Rectal smooth muscle tissue (tissue), 1 donor: ENCODE measurements around the gene TMEM256.
A peak's percentile ranks its signal among the peaks of the same experiment; 100 is the strongest.

Source experiments
- H3K27ac ChIP-seq: one replicate; pipeline ENCODE4 v1.7.0; 2013; ENCODE audit warnings: low read depth, low read length, inconsistent platforms
- H3K27me3 ChIP-seq: one replicate; pipeline ENCODE4 v1.7.0; 2013; ENCODE audit warnings: low read length; ENCODE audit not compliant: control insufficient read depth, insufficient read depth
- H3K36me3 ChIP-seq: one replicate; pipeline ENCODE4 v1.7.0; 2013; ENCODE audit warnings: low read length; ENCODE audit not compliant: control insufficient read depth, insufficient read depth
- H3K4me1 ChIP-seq: one replicate; pipeline ENCODE4 v1.7.0; 2013; ENCODE audit warnings: low read length; ENCODE audit not compliant: control insufficient read depth, insufficient read depth
- H3K4me3 ChIP-seq: one replicate; pipeline ENCODE4 v1.7.0; 2013; ENCODE audit warnings: low read length
- H3K9ac ChIP-seq: one replicate; pipeline ENCODE4 v1.7.0; 2013; ENCODE audit warnings: low read length

TMEM256 gene

GRCh38 chr17:7403043-7403726 is 712 bp downstream of the TMEM256 start:
- H3K27me3 ChIP-seq, result peaks cover 2% of the 10 kb centered on the region
- peak overlapping the region; percentile 75 for H3K9ac ChIP-seq
- H3K4me1 ChIP-seq, result peaks cover 12% of the 10 kb centered on the region
- H3K36me3 ChIP-seq, result no peaks in the 10 kb centered on the region
- peak overlapping the region; percentile 87 for H3K4me3 ChIP-seq
- H3K27ac ChIP-seq, result peak overlapping the region; percentile 90

DNA sequence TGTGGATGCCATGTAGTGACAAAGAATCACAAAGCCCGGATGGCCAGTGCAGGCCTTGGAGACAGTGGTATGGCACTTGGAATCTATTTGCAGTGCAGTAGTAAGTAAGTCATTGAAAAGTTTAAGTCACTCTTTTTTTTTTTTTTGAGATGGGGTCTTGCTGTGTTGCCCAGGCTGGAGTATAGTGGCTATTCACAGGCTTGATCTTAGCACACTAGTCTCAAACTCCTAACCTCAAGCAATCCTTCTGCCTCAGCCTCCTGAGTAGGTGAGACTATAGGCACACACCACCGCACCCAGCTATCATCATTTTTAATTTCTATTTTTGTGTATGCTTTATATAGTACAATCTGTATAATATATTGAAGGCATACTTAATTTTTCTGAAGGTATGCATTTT is 5.3 kb downstream of the TMEM256 start:
- no peaks in the 10 kb centered on the region for H3K36me3 ChIP-seq
- H3K4me3 ChIP-seq, result no peak overlapping the region
- peaks cover 7% of the 10 kb centered on the region for H3K4me1 ChIP-seq
- H3K27me3 ChIP-seq, result no peaks in the 10 kb centered on the region
- H3K27ac ChIP-seq, result no peak overlapping the region
- no peak overlapping the region for H3K9ac ChIP-seq

- no peak overlapping the region for H3K4me3 ChIP-seq
- no peak overlapping the region for H3K27ac ChIP-seq
- H3K27me3 ChIP-seq, result no peaks in the 10 kb centered on the region
- no peak overlapping the region for H3K9ac ChIP-seq
- H3K36me3 ChIP-seq, result peaks cover 3% of the 10 kb centered on the region
- no peaks in the 10 kb centered on the region for H3K4me1 ChIP-seq
These were observed 7.8 kb downstream of the TMEM256 start for GRCh38 chr17:7396147-7396546.

DNA sequence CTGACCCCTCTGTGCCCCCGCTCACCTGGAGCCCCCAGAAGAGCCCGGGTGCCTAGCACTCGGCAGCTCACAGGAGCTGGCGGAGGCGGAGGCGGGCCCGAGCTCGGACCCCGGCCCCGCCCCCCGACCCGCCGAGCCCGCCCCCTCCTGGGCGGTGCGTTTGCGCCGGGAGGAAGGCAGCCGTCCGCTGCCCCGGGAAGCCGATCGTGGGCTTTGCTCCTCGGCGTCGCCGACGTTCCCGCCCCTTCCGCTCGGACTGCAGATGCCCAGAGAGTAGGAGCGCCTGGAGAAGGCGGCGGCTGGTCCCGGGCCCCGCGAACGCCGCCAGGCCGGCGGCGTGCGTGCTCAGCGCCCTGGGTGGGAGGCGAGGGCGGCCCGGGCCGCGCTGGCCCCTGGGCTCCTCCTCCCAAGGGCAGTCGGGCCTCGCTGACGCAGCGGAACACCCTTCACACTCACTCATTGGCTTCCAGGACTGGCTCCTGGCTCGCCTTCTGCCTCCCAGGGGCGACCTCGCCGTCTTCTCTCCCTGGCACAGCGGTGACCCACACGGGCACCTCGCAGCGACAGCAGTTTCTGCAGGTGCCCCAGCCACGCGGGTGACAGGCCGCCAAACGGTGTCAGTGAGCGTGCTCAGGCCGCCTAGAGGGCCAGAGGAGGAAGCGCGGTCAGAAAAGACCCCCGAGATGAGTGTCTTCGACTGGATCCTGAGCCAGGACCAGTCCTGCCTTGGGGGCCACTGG is 9.3 kb downstream of the TMEM256 start, which contains the start of gene PLSCR3:
Gene PLSCR3 (minus strand): TSS at position 74 of the 740 bp plus-strand sequence. CDS start 415 bp downstream, outside the sequence.
- Histone ChIP-seq H3K4me1 (no peaks in the 10 kb centered on the region), H3K27ac (peak within 1 kb of the TSS; percentile 86), H3K4me3 (peak within 1 kb of the TSS; percentile 83)

GRCh38 chr17:7393613-7394451 is 10.1 kb downstream of the TMEM256 start:
- no peaks in the 10 kb centered on the region for H3K4me1 ChIP-seq
- H3K27me3 ChIP-seq, result no peaks in the 10 kb centered on the region
- H3K27ac ChIP-seq, result peak overlapping the region; percentile 86
- H3K36me3 ChIP-seq, result peaks cover 10% of the 10 kb centered on the region
- H3K4me3 ChIP-seq, result peak overlapping the region; percentile 83
- H3K9ac ChIP-seq, result peak overlapping the region; percentile 54

More for the DNA sequence above, 9.3 kb downstream of the TMEM256 start, which contains the start of gene PLSCR3:
- Histone ChIP-seq H3K27me3 (no peaks in the 10 kb centered on the region), H3K9ac (peak within 1 kb of the TSS; percentile 88), H3K36me3 (peaks cover 5% of the 10 kb centered on the region)

DNA sequence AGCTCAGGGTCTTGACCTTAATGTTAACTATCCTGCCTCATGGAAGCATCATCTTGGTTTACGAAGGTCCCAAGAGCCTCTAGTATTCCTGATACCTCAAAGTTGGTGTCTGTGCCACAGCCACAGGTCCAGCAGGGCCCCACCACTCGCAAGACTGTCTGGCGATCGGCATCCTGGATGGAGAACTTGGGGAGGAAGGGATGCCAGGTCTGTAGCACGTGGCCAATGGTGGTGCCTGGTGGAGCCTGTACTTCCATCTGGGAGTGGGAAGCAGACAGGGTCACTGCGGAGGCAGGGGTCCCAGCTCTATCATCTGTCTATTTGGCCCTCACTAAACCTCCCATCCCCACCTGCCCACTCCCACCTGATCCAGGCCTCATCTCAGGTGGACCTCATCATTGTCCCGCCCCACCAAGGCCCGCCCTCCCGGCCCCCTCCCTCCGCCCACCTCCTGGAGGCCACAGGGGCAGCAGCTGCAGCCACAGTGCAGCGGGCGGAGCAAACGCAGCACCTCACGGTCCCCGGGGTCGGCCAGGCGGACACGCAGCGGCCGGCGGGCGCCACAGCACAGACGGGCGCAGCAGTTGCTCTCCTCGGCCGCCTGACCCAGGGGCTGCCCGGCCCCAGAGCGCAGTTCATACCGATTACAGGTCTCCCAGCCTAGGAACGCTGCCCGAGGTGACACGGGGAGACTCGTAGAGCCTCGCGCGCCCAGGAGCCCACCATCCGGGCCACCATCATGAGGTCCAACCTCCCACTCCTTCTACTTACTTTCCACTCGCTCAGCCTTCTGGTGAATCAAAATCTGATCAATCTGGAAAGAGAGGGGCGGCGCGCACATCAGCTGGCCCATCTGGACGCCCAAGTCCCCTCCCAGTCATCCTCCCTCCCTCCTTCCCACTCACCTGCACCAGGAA is 10.9 kb downstream of the TMEM256 start:
- Histone ChIP-seq H3K4me1 (no peaks in the 10 kb centered on the region), H3K36me3 (peaks cover 10% of the 10 kb centered on the region), H3K27ac (no peak overlapping the region), H3K4me3 (peak overlapping the region; percentile 83), H3K9ac (no peak overlapping the region), H3K27me3 (no peaks in the 10 kb centered on the region)

GRCh38 chr17:7391307-7391706 is 12.6 kb downstream of the TMEM256 start:
- Histone ChIP-seq H3K4me1 (no peaks in the 10 kb centered on the region), H3K27me3 (no peaks in the 10 kb centered on the region), H3K27ac (no peak overlapping the region), H3K4me3 (no peak overlapping the region), H3K36me3 (peaks cover 10% of the 10 kb centered on the region), H3K9ac (no peak overlapping the region)

GRCh38 chr17:7389924-7390910 is 13.7 kb downstream of the TMEM256 start:
- no peaks in the 10 kb centered on the region for H3K4me1 ChIP-seq
- H3K27me3 ChIP-seq, result no peaks in the 10 kb centered on the region
- H3K4me3 ChIP-seq, result no peak overlapping the region
- no peak overlapping the region for H3K9ac ChIP-seq
- peaks cover 10% of the 10 kb centered on the region for H3K36me3 ChIP-seq
- H3K27ac ChIP-seq, result no peak overlapping the region

DNA sequence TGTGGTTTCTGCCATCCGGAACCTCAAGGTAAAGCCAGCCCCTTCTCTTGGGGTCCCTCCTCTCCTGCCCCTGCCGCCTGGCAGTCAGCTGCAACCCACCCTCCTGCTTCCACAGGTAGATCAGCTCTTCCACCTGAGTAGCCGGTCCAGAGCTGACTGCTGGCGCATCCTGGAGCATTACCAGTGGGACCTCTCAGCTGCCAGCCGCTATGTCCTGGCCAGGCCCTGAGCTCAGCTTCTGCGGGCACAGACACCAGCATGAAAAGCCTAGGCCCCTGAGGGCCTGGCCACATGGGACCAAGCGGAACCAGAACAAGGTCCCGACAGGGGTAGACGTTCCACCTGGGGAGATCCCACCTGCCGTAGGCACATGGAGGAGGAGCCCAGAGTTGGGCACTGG is 15.0 kb downstream of the TMEM256 start:
- Histone ChIP-seq H3K4me3 (no peak overlapping the region), H3K27ac (no peak overlapping the region), H3K36me3 (peaks cover 10% of the 10 kb centered on the region), H3K27me3 (no peaks in the 10 kb centered on the region), H3K4me1 (peaks cover under 1% of the 10 kb centered on the region), H3K9ac (no peak overlapping the region)

DNA sequence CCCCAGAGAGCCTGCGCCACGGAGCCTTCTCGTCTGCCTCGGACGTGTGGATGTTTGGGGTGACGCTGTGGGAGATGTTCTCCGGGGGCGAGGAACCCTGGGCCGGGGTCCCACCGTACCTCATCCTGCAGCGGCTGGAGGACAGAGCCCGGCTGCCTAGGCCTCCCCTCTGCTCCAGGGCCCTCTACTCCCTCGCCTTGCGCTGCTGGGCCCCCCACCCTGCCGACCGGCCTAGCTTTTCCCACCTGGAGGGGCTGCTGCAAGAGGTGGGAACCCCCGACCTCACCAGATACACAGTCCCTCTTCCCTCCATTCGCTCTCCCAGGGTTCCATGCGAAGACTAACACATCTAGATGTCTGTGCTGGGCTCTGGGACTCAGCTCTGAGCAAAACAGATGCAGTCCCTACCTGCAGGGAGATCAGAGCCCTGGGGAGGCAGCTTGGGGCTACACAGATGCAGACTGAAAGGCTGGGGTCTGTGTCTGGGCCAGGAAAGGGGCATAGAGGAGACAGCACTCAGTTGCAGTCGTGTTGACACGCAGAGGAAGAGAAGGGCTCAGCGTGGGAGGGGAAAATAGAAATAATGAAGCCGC is 19.3 kb downstream of the TMEM256 start:
- Histone ChIP-seq H3K4me1 (peaks cover 13% of the 10 kb centered on the region), H3K36me3 (peaks cover 5% of the 10 kb centered on the region), H3K9ac (no peak overlapping the region), H3K27me3 (no peaks in the 10 kb centered on the region), H3K27ac (no peak overlapping the region), H3K4me3 (peak overlapping the region; percentile 49)
